ENCODE measurements around the gene MPHOSPH8. TPM values are rescaled to one million over a fixed set of nuclear protein-coding genes. Genes with fewer than 3 reads are reported as not detected.

The MPHOSPH8 gene
- total RNA-seq, 2 donors from 2014 or later, result 25.3 to 27.9 TPM

Other genes with a start within 250 kb of the MPHOSPH8 start
- not detected for gene TPTE2, start 72.1 kb upstream of the MPHOSPH8 start, total RNA-seq
- gene PSPC1, start 149.3 kb downstream of the MPHOSPH8 start, total RNA-seq, result 10 to 100 TPM; 43.0 to 48.6 TPM
- 1 to 10 TPM; 7.8 to 9.5 TPM for gene ZMYM5, start 230.0 kb downstream of the MPHOSPH8 start, total RNA-seq